Mucosa of descending colon (tissue), 3 donors: ENCODE data around the gene ADCY5. TPM values are rescaled to one million over a fixed set of nuclear protein-coding genes. Genes with fewer than 3 reads are reported as not detected.
A peak's percentile ranks its signal among the peaks of the same experiment; 100 is the strongest.

Experiments
- ATAC-seq: fragments of 200-7000 bp; cut with Tn5 transposase; one replicate; pipeline ENCODE4 v1.9.1; 2020; ENCODE audit warnings: mild to moderate bottlenecking, moderate library complexity
- DNase-seq, 3 donors: peaks; one replicate each; pipeline ENCODE4 v3.0.0-alpha.2; 2020
- H3K36me3 ChIP-seq: fragments of 200-600 bp; one replicate; pipeline ENCODE4 v1.8.0; 2021; ENCODE audit warnings: low read depth, mild to moderate bottlenecking
- H3K4me1 ChIP-seq: fragments of 200-600 bp; one replicate; pipeline ENCODE4 v1.8.0; 2021; ENCODE audit warnings: low read depth, mild to moderate bottlenecking
- H3K4me3 ChIP-seq: fragments of 200-600 bp; one replicate; pipeline ENCODE4 v1.8.0; 2021; ENCODE audit warnings: mild to moderate bottlenecking
- H3K9me3 ChIP-seq: fragments of 200-600 bp; one replicate; pipeline ENCODE4 v1.8.0; 2021; ENCODE audit warnings: mild to moderate bottlenecking
- CTCF ChIP-seq: fragments of 200-600 bp; IDR thresholded peaks from one replicate; pipeline ENCODE4 v1.8.0; 2022; ENCODE audit warnings: antibody characterized with exemption, mild to moderate bottlenecking
- intact Hi-C, 2 donors: fragments of 100-400 bp; cut with DNase I in 1 of 2; cut with micrococcal nuclease in 1 of 2; formaldehyde crosslinking; loops; one replicate each; pipeline versions ENCODE4 v1.11.0 to v1.11.1; 2022; cut with DNase I, micrococcal nuclease
- total RNA-seq, 3 donors: library from RNA; stranded (reverse); fragmentation: NEBNext Ultra II Directional in 2 of 3; extraction: Animal tissue kit (Norgen Biotek cat#: 25700) in 2 of 3; gene quantifications; one replicate each; pipeline versions ENCODE4 v1.2.1 to v1.2.4, GENCODE V29; 2021 to 2023
- donor health status: DM: no; HTN: no; CAD: no; lungs with moderate emphysema.
- donor health status: DM: no; HTN: no; CAD: no.
- donor health status: DM: no; HTN: yes; CAD: no.

ADCY5 gene
- total RNA-seq, 3 donors from 2014 or later: 7.8 to 72.6 (median 12.6) TPM

- DNase-seq (peak in 2 of 3 donors; percentile 16 to 28), ATAC-seq (peak; percentile 6)
- TF ChIP-seq CTCF: no peak
- no peaks in the 10 kb centered on the region for H3K36me3 ChIP-seq
- intact Hi-C loops: no loop called here
- H3K9me3 ChIP-seq: no peaks in the 10 kb centered on the region
- no peak overlapping the region for H3K4me3 ChIP-seq
- H3K4me1 ChIP-seq: peaks cover 3% of the 10 kb centered on the region
These were observed 44.5 kb downstream of the ADCY5 start for GRCh38 chr3:123404391-123404790.

- no peak for TF ChIP-seq CTCF
- Histone ChIP-seq H3K4me1 (peaks cover 3% of the 10 kb centered on the region), H3K9me3 (no peaks in the 10 kb centered on the region), H3K4me3 (no peak overlapping the region), H3K36me3 (no peaks in the 10 kb centered on the region)
- ATAC-seq (no peak), DNase-seq (no peak)
- intact Hi-C loops: no loop called here
These were observed 46.9 kb downstream of the ADCY5 start for GRCh38 chr3:123401836-123402530.

- intact Hi-C loops: no loop called here
- Histone ChIP-seq H3K4me3 (no peak overlapping the region), H3K9me3 (no peaks in the 10 kb centered on the region), H3K36me3 (no peaks in the 10 kb centered on the region), H3K4me1 (no peaks in the 10 kb centered on the region)
- no peak for TF ChIP-seq CTCF
- ATAC-seq (no peak), DNase-seq (no peak)
These were observed 48.7 kb downstream of the ADCY5 start for GRCh38 chr3:123400169-123400568.

DNA sequence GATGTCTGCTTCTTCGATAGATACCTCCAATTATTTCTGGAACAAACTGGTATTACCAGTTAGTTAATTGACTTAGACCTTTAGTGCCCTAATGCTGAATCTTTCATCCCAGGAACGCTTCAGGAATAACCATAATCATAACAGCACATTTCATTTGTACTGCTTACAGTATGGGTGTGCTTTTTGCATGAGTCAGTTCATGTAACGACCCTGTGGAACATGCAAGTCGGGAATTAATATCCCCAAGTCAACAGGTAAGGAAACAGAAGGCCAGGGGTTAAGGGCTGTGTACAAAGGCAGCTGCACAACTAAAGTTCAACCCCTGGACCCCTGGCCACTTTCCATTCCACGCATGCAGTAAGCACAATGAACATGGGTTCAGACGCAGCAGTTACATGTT lies 49.2 kb downstream of the ADCY5 start:
- H3K4me1 ChIP-seq: no peaks in the 10 kb centered on the region
- H3K9me3 ChIP-seq: no peaks in the 10 kb centered on the region
- intact Hi-C loops: no loop called here
- ATAC-seq: no peak
- no peak for TF ChIP-seq CTCF
- no peaks in the 10 kb centered on the region for H3K36me3 ChIP-seq
- no peak overlapping the region for H3K4me3 ChIP-seq
- DNase-seq: peak in 1 of 3 donors; percentile 8

DNA sequence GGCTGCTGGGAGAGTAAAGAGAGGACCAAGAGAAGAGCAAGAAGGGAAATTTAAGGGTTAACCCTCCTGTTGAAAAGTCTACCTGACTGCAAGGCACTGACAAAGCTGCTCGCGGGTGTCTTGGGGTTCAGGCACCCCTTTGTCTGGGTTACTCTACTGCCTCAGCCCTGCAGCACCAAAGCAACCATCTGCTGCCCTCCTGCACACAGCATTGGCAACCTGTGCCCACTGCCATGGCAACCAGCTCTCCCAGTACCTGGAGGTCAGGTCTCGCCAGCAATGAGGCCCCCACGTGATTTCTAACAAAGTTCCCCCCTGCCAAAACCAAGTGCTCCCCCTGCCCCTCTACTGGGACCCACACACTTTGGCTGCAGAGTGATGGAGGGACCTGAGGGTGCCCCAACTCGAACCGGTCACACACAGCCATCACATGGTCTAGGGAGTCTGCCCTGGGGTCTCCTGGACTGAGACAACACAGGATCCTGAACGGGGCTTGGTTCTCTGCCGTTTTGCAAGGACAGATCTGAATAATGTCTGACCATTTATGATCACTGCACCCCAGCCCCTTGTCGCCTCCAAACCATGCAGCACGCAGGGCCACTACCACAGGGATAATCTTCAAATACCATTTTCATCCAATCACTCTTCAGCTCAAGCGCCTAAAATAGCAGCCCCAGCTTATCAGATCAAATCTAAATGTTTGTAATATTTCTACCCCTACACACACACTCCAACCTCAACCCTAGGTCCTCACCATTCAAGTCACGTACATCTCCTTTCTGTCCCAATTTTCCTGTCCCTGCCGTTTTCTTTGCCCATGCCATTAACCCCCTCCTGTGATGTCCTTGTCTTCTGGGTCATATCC lies 50.7 kb downstream of the ADCY5 start:
- Histone ChIP-seq H3K4me1 (no peaks in the 10 kb centered on the region), H3K4me3 (no peak overlapping the region), H3K9me3 (no peaks in the 10 kb centered on the region), H3K36me3 (no peaks in the 10 kb centered on the region)
- DNase-seq (peak in 2 of 3 donors; percentile 15 to 34), ATAC-seq (no peak)
- no peak for TF ChIP-seq CTCF
- intact Hi-C loops: no loop called here
